Measurements from ENCODE around the gene TBL1Y. TPM values are rescaled to one million over a fixed set of nuclear protein-coding genes. Genes with fewer than 3 reads are reported as not detected.

TBL1Y gene
- total RNA-seq, 3 donors from 2014 or later, result 3.0 TPM; not detected in 2

- DNase-seq (ENCODE audit: low spot score in 2 of 2), result no peak
- Histone ChIP-seq H3K9me3 (no peaks in the 10 kb centered on the region), H3K4me3 (no peak overlapping the region), H3K4me1 (no peaks in the 10 kb centered on the region), H3K27me3 (no peaks in the 10 kb centered on the region), H3K27ac (no peak overlapping the region), H3K36me3 (no peaks in the 10 kb centered on the region)
- intact Hi-C loops (cut with DNase I; ENCODE audit: low total_unique reads), result no loop called here
- TF ChIP-seq CTCF (IDR thresholded peaks at IDR 0.05) (no peak), POLR2A (IDR thresholded peaks at IDR 0.05) (no peak), POLR2AphosphoS5 (IDR thresholded peaks at IDR 0.05) (no peak)
These were observed 61.9 kb downstream of the TBL1Y start for GRCh38 chrY:6972271-6972887.

- no peak for DNase-seq (ENCODE audit: low spot score in 2 of 2)
- no peak overlapping the region for H3K4me3 ChIP-seq
- H3K36me3 ChIP-seq, result no peaks in the 10 kb centered on the region
- TF ChIP-seq CTCF (IDR thresholded peaks at IDR 0.05) (no peak), POLR2A (IDR thresholded peaks at IDR 0.05) (no peak), POLR2AphosphoS5 (IDR thresholded peaks at IDR 0.05) (no peak)
- H3K4me1 ChIP-seq, result no peaks in the 10 kb centered on the region
- intact Hi-C loops (cut with DNase I; ENCODE audit: low total_unique reads), result no loop called here
- no peak overlapping the region for H3K27ac ChIP-seq
- no peaks in the 10 kb centered on the region for H3K9me3 ChIP-seq
- no peaks in the 10 kb centered on the region for H3K27me3 ChIP-seq
These were observed 64.5 kb downstream of the TBL1Y start for GRCh38 chrY:6974971-6975370.

GRCh38 chrY:6977783-6978182 lies 67.3 kb downstream of the TBL1Y start:
- H3K4me3 ChIP-seq, result no peak overlapping the region
- TF ChIP-seq POLR2AphosphoS5 (IDR thresholded peaks at IDR 0.05) (no peak), CTCF (IDR thresholded peaks at IDR 0.05) (no peak), POLR2A (IDR thresholded peaks at IDR 0.05) (no peak)
- H3K36me3 ChIP-seq, result no peaks in the 10 kb centered on the region
- H3K9me3 ChIP-seq, result no peaks in the 10 kb centered on the region
- no peaks in the 10 kb centered on the region for H3K27me3 ChIP-seq
- no peaks in the 10 kb centered on the region for H3K4me1 ChIP-seq
- no peak overlapping the region for H3K27ac ChIP-seq
- intact Hi-C loops (cut with DNase I; ENCODE audit: low total_unique reads), result no loop called here
- DNase-seq (ENCODE audit: low spot score in 2 of 2), result no peak

- no peak for DNase-seq (ENCODE audit: low spot score in 2 of 2)
- Histone ChIP-seq H3K27me3 (no peaks in the 10 kb centered on the region), H3K27ac (no peak overlapping the region), H3K4me1 (no peaks in the 10 kb centered on the region), H3K4me3 (no peak overlapping the region), H3K9me3 (no peaks in the 10 kb centered on the region), H3K36me3 (no peaks in the 10 kb centered on the region)
- intact Hi-C loops (cut with DNase I; ENCODE audit: low total_unique reads), result no loop called here
- TF ChIP-seq POLR2A (IDR thresholded peaks at IDR 0.05), result no peak
- no peak for TF ChIP-seq POLR2AphosphoS5 (IDR thresholded peaks at IDR 0.05)
- no peak for TF ChIP-seq CTCF (IDR thresholded peaks at IDR 0.05)
These were observed 72.7 kb downstream of the TBL1Y start for GRCh38 chrY:6983221-6983620.

- Histone ChIP-seq H3K4me3 (no peak overlapping the region), H3K27me3 (no peaks in the 10 kb centered on the region), H3K4me1 (no peaks in the 10 kb centered on the region), H3K36me3 (no peaks in the 10 kb centered on the region), H3K27ac (no peak overlapping the region), H3K9me3 (no peaks in the 10 kb centered on the region)
- intact Hi-C loops (cut with DNase I; ENCODE audit: low total_unique reads), result no loop called here
- DNase-seq (ENCODE audit: low spot score in 2 of 2), result no peak
- TF ChIP-seq POLR2AphosphoS5 (IDR thresholded peaks at IDR 0.05) (no peak), CTCF (IDR thresholded peaks at IDR 0.05) (no peak), POLR2A (IDR thresholded peaks at IDR 0.05) (no peak)
These were observed 77.3 kb downstream of the TBL1Y start for GRCh38 chrY:6987811-6988210.
